Measurements from ENCODE around the gene SGSM2.

DNA sequence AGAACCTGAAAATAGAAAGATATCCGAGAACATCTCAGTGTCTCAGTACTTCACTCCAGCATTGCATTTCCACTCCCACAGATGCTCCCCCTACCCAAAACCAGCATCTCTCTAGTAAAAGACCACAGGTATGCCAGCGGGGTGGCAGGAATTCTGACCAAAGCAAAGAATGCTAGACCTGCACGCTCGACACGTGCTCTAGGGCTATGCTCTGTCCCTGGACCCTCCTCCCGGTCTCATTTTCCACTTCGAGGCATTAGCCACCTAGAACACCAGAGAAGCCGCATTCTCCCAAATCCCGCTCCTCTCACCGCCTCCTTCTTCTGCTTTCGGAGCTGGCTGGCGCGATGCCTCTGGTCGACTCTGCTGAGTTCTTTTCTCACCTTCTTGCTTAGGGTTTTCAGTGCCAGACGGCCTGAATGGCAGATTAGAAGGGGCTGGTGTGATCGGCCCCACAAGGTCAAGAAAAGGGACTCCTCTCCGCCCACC, 1.5 kb upstream of the SGSM2 start:
- TF ChIP-seq, protein P1, sequence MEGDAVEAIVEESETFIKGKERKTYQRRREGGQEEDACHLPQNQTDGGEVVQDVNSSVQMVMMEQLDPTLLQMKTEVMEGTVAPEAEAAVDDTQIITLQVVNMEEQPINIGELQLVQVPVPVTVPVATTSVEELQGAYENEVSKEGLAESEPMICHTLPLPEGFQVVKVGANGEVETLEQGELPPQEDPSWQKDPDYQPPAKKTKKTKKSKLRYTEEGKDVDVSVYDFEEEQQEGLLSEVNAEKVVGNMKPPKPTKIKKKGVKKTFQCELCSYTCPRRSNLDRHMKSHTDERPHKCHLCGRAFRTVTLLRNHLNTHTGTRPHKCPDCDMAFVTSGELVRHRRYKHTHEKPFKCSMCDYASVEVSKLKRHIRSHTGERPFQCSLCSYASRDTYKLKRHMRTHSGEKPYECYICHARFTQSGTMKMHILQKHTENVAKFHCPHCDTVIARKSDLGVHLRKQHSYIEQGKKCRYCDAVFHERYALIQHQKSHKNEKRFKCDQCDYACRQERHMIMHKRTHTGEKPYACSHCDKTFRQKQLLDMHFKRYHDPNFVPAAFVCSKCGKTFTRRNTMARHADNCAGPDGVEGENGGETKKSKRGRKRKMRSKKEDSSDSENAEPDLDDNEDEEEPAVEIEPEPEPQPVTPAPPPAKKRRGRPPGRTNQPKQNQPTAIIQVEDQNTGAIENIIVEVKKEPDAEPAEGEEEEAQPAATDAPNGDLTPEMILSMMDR (IDR thresholded peaks at IDR 0.05): no peak
- TF ChIP-seq POLR2A (IDR thresholded peaks at IDR 0.05): no peak

Data from body of pancreas (tissue), 4 donors.